ENCODE results near the gene PRSS53. TPM values are rescaled to one million over a fixed set of nuclear protein-coding genes. Genes with fewer than 3 reads are reported as not detected.
"Not testable (repeated sequence)": the region's sequence is repeated elsewhere in the genome, so short reads cannot be mapped to it uniquely, and the experiment has no call there.

PRSS53 gene
- total RNA-seq, 2 experiments from 2014 or later, result 3.4 to 5.3 TPM

GRCh38 chr16:31105677-31106213, 17.0 kb upstream of the PRSS53 start:
- Mint-ChIP-seq H3K4me3 (no peak overlapping the region), H3K27me3 (no peaks in the 10 kb centered on the region), H3K4me1 (ENCODE audit: low read depth) (peaks cover 18% of the 10 kb centered on the region), H3K36me3 (peaks cover 9% of the 10 kb centered on the region), H3K9me3 (no peaks in the 10 kb centered on the region), H3K27ac (peak overlapping the region; percentile 45)
- ChIA-PET POLR2A (no interaction called here), CTCF (no interaction called here)
- DNase-seq, result peak; percentile 86
- intact Hi-C loops (cut with micrococcal nuclease), result loop anchor here (2.0 to 5.0 kb wide), 2 partner anchors 37 to 73 kb away; partner anchors contain the start of gene STX4

- H3K4me1 Mint-ChIP-seq (ENCODE audit: low read depth); POLR2A ChIA-PET; H3K36me3 Mint-ChIP-seq; H3K27me3 Mint-ChIP-seq; H3K27ac Mint-ChIP-seq; intact Hi-C loops (cut with micrococcal nuclease); DNase-seq; H3K9me3 Mint-ChIP-seq; H3K4me3 Mint-ChIP-seq: not testable (repeated sequence)
- CTCF ChIA-PET, result interaction anchor here (1.0 to 1.1 kb wide), 3 partner anchors 17 to 159 kb away, joined by 3 to 6 read pairs (median 3); partner anchors contain the start of gene KAT8
Measured at GRCh38 chr16:31100876-31101641, 12.3 kb upstream of the PRSS53 start.

- no peak for DNase-seq
- ChIA-PET CTCF (interaction anchor here (1.0 to 2.0 kb wide), 4 partner anchors 18 to 158 kb away, joined by 3 to 6 read pairs (median 3); partner anchors contain the start of gene KAT8), POLR2A (no interaction called here)
- Mint-ChIP-seq H3K36me3 (no peaks in the 10 kb centered on the region), H3K27ac (no peak overlapping the region), H3K27me3 (no peaks in the 10 kb centered on the region), H3K4me3 (no peak overlapping the region), H3K4me1 (ENCODE audit: low read depth) (peaks cover 9% of the 10 kb centered on the region), H3K9me3 (peaks cover 4% of the 10 kb centered on the region)
- intact Hi-C loops (cut with micrococcal nuclease), result no loop called here
Measured at GRCh38 chr16:31099860-31100638, 11.3 kb upstream of the PRSS53 start.

- CTCF ChIA-PET, result interaction anchor here (0.7 to 2.7 kb wide), 5 partner anchors 48 to 153 kb away, joined by 3 to 11 read pairs (median 3); partner anchors contain the start of gene HSD3B7
- intact Hi-C loops (cut with micrococcal nuclease), result loop anchor here (1.0 to 5.0 kb wide), 7 partner anchors 14 to 774 kb away; partner anchors contain the start of genes BCKDK, HSD3B7, KAT8 and SETD1A
- H3K27ac Mint-ChIP-seq, result peak within 1 kb of the TSS; percentile 84
- POLR2A ChIA-PET, result interaction anchor here (0.7 to 2.9 kb wide), 7 partner anchors 12 to 95 kb away, joined by 3 to 16 read pairs (median 3); partner anchors contain the start of genes ZNF646 and ZNF668
- peak; percentile 95 for DNase-seq
- peak within 1 kb of the TSS; percentile 93 for H3K4me3 Mint-ChIP-seq
- no peaks in the 10 kb centered on the region for H3K9me3 Mint-ChIP-seq
- H3K36me3 Mint-ChIP-seq, result peaks cover 6% of the 10 kb centered on the region
- no peaks in the 10 kb centered on the region for H3K27me3 Mint-ChIP-seq
- H3K4me1 Mint-ChIP-seq (ENCODE audit: low read depth), result peaks cover 24% of the 10 kb centered on the region
Measured at GRCh38 chr16:31094424-31095120, 5.8 kb upstream of the PRSS53 start, which contains the start of gene VKORC1. Gene VKORC1 (minus strand): TSS chr16:31094797. CDS start chr16:31094729, 68 bp downstream.

GRCh38 chr16:31094088-31094423, 5.3 kb upstream of the PRSS53 start:
- Mint-ChIP-seq H3K9me3 (no peaks in the 10 kb centered on the region), H3K4me3 (peak overlapping the region; percentile 93), H3K27ac (peak overlapping the region; percentile 84), H3K36me3 (peaks cover 9% of the 10 kb centered on the region), H3K27me3 (no peaks in the 10 kb centered on the region), H3K4me1 (ENCODE audit: low read depth) (peaks cover 24% of the 10 kb centered on the region)
- POLR2A ChIA-PET, result interaction anchor here (0.7 to 2.9 kb wide), 8 partner anchors 12 to 908 kb away, joined by 3 to 16 read pairs (median 3); partner anchors contain the start of genes ZNF646 and ZNF668
- CTCF ChIA-PET, result interaction anchor here (0.7 to 2.7 kb wide), 5 partner anchors 48 to 152 kb away, joined by 3 to 11 read pairs (median 3); partner anchors contain the start of gene HSD3B7
- DNase-seq, result no peak
- intact Hi-C loops (cut with micrococcal nuclease), result loop anchor here (1.0 to 5.0 kb wide), 6 partner anchors 15 to 775 kb away; partner anchors contain the start of genes BCKDK, HSD3B7, KAT8 and SETD1A

GRCh38 chr16:31093132-31093703, 4.5 kb upstream of the PRSS53 start:
- Mint-ChIP-seq H3K36me3 (peaks cover 11% of the 10 kb centered on the region), H3K9me3 (no peaks in the 10 kb centered on the region), H3K4me1 (ENCODE audit: low read depth) (peaks cover 24% of the 10 kb centered on the region), H3K4me3 (peak overlapping the region; percentile 93), H3K27me3 (no peaks in the 10 kb centered on the region), H3K27ac (no peak overlapping the region)
- ChIA-PET CTCF (interaction anchor here (1.0 to 2.0 kb wide), 2 partner anchors 20 to 49 kb away, joined by 3 to 11 read pairs; no protein-coding TSS in a partner anchor), POLR2A (interaction anchor here (0.9 to 2.9 kb wide), 5 partner anchors 11 to 907 kb away, joined by 3 to 16 read pairs (median 3); partner anchors contain the start of genes ZNF646 and ZNF668)
- peak; percentile 31 for DNase-seq
- intact Hi-C loops (cut with micrococcal nuclease), result loop anchor here (5.0 kb wide), 1 partner anchor 136 kb away; the partner anchor contains the start of gene SETD1A

- ChIA-PET POLR2A (interaction anchor here (1.1 to 2.9 kb wide), 2 partner anchors 19 to 88 kb away, joined by 3 to 16 read pairs; partner anchors contain the start of genes ZNF646 and ZNF668), CTCF (interaction anchor here (0.6 to 1.0 kb wide), 2 partner anchors 19 to 192 kb away, joined by 3 read pairs; no protein-coding TSS in a partner anchor)
- no peak for DNase-seq
- intact Hi-C loops (cut with micrococcal nuclease), result loop anchor here (5.0 kb wide), 1 partner anchor 135 kb away; the partner anchor contains the start of gene SETD1A
- peaks cover 24% of the 10 kb centered on the region for H3K4me1 Mint-ChIP-seq (ENCODE audit: low read depth)
- H3K27me3 Mint-ChIP-seq, result no peaks in the 10 kb centered on the region
- peaks cover 11% of the 10 kb centered on the region for H3K36me3 Mint-ChIP-seq
- H3K4me3 Mint-ChIP-seq, result no peak overlapping the region
- H3K27ac Mint-ChIP-seq, result no peak overlapping the region
- no peaks in the 10 kb centered on the region for H3K9me3 Mint-ChIP-seq
Measured at GRCh38 chr16:31092330-31092729, 3.6 kb upstream of the PRSS53 start.

GRCh38 chr16:31090540-31090939, 1.8 kb upstream of the PRSS53 start:
- intact Hi-C loops (cut with micrococcal nuclease), result loop anchor here (5.0 kb wide), 1 partner anchor 133 kb away; the partner anchor contains the start of gene SETD1A
- POLR2A ChIA-PET, result no interaction called here
- no peak overlapping the region for H3K4me3 Mint-ChIP-seq
- H3K27me3 Mint-ChIP-seq, result no peaks in the 10 kb centered on the region
- peaks cover 19% of the 10 kb centered on the region for H3K4me1 Mint-ChIP-seq (ENCODE audit: low read depth)
- no peak for DNase-seq
- CTCF ChIA-PET, result no interaction called here
- H3K9me3 Mint-ChIP-seq, result no peaks in the 10 kb centered on the region
- no peak overlapping the region for H3K27ac Mint-ChIP-seq
- peaks cover 11% of the 10 kb centered on the region for H3K36me3 Mint-ChIP-seq

- POLR2A ChIA-PET, result interaction anchor here (0.5 to 1.4 kb wide), 2 partner anchors 28 kb away, joined by 3 read pairs; no protein-coding TSS in a partner anchor
- Mint-ChIP-seq H3K27ac (no peak overlapping the region), H3K9me3 (no peaks in the 10 kb centered on the region), H3K4me1 (ENCODE audit: low read depth) (peaks cover 15% of the 10 kb centered on the region), H3K36me3 (peaks cover 11% of the 10 kb centered on the region), H3K4me3 (no peak overlapping the region), H3K27me3 (no peaks in the 10 kb centered on the region)
- intact Hi-C loops (cut with micrococcal nuclease), result no loop called here
- no peak for DNase-seq
- CTCF ChIA-PET, result interaction anchor here (1.2 kb wide), 1 partner anchor 104 kb away, joined by 4 read pairs; the partner anchor contains the start of gene HSD3B7
Measured at GRCh38 chr16:31089199-31089598, 456 bp upstream of the PRSS53 start.

GRCh38 chr16:31087971-31088370, 772 bp downstream of the PRSS53 start:
- Mint-ChIP-seq H3K4me1 (ENCODE audit: low read depth) (peaks cover 11% of the 10 kb centered on the region), H3K27me3 (no peaks in the 10 kb centered on the region), H3K36me3 (peaks cover 13% of the 10 kb centered on the region), H3K27ac (no peak overlapping the region), H3K4me3 (no peak overlapping the region), H3K9me3 (no peaks in the 10 kb centered on the region)
- CTCF ChIA-PET, result no interaction called here
- POLR2A ChIA-PET, result interaction anchor here (1.4 kb wide), 1 partner anchor 29 kb away, joined by 3 read pairs; no protein-coding TSS in a partner anchor
- DNase-seq, result no peak
- intact Hi-C loops (cut with micrococcal nuclease), result no loop called here
